HG03060 (cell line): ENCODE data around the gene RGS19.
A peak's percentile ranks its signal among the peaks of the same experiment; 100 is the strongest.

Experiments
- ATAC-seq: cut with Tn5 transposase; IDR thresholded peaks from one replicate; pipeline ENCODE4 v1.9.1; 2021; ENCODE audit warnings: low read depth, moderate number of reproducible peaks; ENCODE audit not compliant: unreplicated experiment

Gene RGS19

DNA sequence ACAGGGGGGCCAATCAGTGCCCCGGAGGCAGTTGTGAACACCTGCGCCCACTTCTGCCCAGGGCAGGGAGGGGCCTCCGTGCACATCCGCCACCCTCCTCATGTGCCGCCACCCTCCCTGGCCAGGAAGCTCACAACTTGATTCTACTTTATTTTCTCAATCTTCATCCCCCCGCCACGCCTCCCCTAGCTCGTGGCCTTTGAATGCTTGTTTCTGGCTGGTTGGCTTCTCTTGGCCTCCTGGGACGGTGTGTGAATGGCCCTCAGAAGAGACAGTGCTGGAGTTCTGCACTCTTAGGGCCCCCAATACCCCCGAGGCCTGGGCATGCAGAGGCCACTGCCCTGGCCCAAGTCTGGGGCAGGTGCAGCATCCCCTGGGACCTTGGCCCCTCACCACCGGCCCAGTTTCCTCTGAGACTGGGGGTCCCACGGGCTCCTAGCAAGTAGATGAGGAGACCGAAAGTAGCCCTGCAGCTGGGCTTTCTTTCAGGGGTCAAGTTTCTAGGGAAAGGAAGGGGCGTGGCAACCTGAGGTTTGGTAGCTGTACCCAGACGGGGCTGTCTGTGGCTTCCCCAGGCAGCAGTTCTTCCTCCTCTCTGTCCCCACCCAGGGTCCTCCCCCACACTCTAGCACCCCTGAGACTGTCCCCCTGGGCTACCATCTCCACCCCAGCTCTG is 1.3 kb downstream of the RGS19 start:
- ATAC-seq: no peak

DNA sequence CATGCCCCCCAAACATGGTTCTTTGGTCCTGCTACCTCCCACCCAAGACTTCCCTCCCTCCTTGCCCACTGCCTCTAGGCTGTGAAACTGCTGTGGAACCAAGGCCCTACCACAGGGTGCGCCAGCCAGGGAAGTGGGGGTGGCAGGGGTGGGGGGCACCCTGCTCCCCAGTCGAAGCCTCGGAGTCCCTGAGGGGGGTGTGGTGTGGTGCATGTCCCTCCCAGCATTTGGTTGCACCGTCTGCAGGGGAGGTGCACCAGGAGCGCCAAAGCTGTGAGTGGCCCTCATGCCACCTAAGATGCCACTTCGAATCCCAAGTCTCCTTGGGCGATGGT is 1.8 kb downstream of the RGS19 start:
- ATAC-seq: no peak

DNA sequence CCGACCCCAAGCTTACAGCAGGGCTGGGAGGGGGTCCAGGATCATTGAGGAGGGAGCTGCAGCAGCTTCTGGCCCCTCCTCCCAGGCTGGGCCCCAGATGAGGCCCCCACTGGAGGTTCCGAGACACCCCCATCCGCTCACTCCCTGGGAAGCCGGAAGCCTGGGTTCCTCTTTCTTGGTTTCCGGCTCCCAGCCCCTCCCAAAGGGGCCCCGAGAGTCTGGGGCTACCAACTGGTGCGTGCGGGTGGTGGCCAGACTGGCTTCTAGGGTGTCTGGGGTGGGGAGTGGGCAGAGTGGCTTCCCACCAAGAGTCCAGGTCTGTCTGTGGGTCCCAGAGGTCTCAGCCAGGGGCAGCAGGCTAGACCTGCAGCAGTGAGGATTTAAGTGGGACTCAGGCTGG is 2.2 kb downstream of the RGS19 start:
- no peak for ATAC-seq

DNA sequence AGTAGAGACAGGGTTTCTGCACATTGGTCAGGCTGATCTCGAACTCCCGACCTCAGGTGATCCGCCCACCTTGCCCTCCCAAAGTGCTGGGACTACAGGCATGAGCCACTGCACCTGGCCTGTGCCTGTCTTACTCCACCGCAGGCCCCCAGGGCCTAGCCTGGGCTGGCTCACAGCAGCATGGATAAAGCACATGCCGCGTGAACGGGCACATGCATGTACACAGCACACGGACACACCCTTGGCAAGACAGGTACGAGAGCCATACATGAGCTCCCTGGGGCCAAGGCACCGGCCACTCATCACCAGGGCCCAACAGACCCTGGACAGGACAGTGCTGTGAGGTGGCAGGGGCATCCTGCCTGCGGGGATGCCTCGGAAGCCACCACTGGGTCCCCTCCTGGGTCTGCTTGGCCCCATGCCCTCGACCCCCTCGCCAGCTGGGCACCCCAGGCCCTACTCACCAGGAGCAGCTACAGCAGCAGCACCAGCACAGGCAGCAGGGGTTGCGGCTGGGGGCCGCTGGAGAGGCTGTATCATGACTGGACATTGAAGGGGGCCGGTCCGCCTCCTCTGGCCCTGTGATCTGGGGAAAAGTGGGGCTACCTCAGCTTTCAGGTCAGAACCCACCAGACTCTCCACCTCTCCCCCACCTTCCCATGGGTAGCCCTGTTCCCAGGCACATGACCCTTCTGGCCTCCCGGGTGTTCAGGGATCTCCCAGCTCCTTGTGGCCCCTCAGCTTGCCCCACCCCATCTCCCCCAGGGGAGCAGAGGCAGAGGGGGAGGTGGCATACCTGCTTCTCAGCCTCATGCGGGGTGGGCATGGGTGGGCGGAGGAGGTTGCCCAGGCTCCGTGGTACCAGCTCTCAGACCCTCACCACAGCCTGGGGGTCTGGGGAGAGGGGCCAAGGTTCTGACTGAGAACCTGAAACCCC is 3.0 kb downstream of the RGS19 start:
- no peak for ATAC-seq

DNA sequence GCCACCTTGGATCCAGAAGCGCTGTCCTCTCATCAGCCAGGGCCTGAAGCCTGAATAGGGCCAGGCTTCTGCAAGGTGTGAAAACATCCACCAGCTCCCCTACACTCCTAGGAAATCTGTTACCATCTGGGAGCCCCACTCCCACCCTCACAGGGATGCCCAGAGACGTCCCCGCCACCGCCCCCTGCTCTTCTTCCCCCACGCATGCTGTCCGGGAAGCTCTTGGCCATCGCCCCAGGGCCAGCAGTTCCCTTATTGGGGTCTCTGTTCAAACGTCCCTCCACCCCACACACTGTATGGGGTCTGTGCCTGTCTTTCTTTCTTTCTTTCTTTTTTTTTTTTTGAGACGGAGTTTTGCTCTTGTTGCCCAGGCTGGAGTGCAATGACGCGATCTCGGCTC is 3.8 kb downstream of the RGS19 start:
- no peak for ATAC-seq

DNA sequence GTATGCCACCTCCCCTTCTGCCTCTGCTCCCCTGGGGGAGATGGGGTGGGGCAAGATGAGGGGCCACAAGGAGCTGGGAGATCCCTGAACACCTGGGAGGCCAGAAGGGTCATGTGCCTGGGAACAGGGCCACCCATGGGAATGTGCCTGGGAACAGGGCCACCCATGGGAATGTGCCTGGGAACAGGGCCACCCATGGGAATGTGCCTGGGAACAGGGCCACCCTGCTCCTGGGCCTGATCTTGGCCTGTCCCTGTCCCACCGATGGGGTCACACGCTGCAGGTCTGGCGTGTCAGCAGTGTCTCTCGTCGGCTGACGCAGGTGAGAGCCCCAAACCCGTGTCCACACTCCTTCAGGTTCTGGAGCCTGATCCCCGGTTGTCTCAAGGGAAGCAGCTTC is 4.4 kb downstream of the RGS19 start:
- ATAC-seq: no peak

DNA sequence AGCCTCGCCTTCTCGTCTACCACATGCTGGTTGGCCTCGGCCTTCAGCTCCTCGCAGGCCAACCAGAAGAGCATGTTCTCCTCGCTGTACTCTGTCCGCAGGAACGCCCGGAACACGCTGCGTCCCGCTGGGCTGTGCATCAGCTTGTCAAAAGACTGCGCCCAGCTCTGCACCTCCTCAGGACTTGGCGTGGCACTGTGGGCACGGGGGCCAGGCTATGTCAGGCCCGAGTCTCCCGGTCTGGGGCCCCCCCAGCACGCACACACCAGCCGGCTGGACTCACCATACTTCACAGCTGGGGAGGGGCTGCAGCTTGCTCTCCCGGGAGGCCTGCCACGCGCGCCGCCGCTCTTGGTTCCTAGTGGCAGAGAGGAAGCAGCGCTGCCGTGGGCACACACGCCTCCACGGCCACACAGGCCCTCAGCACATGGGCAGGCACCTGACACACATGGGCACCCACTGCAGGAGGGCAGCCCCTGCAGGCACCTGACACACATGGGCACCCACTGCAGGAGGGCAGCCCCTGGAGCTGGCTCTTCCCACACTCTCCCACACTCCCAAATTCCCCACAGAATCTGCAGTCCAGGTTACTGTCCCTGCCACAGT is 5.0 kb downstream of the RGS19 start:
- ATAC-seq: no peak

DNA sequence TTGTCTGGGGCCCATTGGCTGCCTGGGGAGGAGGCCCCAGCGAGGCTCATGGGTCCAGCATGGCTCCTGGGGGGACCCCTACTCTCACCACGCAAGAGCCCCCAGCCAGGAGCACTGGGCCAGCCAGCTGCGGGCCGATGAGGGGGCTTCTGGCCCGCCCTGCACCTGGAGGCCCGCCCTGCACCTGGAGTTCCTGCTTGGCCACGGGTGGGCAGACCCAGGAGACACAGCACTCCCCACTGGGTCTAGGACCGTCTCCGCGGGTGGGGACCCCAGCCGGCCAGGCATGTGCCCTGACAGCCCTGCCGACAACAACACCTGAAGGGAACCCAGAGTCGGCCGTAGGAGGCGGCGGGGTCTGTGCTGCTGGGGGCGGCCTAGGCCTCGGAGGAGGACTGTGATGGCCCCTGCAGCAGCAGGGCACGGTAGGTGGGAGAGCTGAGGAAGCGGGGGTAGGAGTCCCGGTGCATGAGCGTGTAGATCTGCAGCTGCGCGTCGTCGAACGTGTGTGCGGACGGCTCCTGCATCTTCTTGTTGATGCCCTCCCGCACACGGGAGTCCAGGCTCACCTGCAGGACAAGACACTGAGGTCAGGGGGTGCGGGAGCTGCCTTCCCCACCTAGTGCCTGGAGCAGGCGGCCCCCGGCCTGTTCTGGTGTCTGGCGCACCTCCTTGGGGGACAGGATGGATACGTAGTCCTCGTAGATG is 5.7 kb downstream of the RGS19 start:
- no peak for ATAC-seq

DNA sequence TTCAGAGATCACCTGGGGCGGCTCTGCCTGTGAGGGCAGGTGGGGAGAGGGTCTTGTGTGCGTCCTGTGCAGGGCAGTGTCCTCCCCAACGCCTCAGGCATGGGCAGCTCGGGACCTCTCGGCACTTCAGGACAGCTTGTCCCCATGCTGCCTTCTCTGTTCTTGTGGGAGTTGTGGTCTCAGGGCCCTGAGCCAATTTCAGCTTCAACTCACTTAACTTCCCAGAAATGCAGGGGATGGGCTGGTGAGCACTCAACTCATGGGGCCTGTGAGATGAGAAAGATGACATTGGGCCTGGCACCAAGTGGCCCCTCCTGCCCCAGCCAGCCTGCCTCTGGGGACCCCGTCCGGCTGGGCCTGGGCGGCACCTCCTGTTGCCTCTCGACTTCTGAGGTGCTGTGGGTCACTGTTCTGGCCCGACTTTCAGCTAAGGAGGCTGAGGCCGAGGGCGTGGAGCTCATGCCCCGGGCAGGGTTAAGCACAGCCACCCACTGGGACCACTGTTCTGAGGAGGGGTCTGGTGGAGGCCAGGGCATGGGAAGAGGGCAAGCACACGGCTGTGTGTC is 6.7 kb downstream of the RGS19 start:
- ATAC-seq: no peak

DNA sequence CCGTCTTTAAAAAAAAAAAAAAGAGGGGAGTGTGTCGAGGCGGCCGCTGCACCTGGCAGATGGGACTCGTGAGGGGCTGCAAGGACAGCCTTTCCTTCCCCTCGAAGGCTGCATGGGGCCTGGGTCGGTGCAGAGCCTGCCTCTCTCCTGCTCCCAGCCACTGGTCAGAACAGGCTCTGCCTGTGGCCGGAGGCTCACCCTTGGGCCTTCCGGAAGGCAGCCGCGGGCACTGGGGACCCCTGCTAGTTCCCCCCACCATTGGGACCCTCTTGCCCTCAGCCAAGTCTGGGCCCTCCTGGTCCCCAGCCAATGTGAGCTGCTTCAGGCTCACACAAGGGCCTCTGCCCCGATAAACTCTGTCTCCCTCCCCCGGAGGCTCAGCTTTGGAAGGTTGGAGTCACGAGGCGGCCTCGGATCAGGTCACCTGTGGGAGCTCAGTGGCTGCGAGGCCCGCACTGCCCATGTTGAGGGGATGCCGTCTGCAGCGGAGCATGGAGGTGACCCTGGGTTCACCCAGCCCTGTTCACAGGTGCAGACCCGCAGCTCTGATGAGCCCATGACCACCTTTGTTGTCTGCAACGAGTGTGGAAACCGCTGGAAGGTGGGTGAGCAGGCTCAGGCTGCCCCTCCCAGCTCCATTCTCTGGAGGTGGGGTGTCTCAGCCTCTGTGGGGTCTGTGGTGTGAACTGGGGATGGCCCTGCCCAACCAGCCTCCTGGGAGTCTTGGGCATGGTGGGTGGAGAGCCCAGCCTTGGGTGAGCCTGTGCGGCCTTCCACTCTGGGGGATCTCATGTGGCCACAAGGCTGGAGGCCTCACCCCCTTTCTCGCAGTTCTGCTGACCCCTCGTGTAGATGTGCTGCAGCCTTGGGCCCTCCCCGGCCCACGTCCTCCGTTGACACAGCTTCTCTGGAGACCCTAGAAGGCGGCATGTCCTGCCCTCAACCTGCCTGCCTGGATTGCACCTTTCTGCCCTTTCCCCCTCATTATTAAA is 7.7 kb downstream of the RGS19 start:
- no peak for ATAC-seq

DNA sequence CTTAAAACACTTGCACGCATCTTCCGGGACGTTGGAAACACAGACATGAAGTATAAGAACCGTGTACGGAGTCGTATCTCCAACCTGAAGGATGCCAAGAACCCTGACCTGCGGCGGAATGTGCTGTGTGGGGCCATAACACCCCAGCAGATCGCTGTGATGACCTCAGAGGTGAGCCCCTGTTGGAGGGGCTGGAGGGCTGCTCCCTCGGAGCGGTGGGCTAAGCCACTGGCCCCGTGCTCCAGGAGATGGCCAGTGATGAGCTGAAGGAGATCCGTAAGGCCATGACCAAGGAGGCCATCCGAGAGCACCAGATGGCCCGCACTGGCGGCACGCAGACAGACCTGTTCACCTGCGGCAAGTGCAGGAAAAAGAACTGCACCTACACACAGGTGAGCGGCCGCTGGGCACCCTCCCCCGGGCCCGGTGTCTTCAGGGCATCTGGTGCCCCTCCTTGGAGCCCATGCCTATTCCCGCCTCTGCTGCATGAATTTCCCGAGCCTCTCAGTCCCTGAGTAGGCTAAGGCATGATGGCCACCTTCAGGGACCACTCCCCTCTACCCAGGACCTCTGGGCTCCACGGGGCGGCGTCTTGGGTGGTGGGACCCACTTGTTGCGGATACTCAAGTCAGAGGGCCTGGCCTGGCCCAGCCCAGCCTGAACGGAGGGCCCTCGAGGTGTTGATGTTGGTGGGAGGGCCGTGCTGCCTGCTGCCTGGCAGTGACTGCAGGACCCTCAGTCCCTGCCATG is 8.9 kb downstream of the RGS19 start:
- no peak for ATAC-seq

DNA sequence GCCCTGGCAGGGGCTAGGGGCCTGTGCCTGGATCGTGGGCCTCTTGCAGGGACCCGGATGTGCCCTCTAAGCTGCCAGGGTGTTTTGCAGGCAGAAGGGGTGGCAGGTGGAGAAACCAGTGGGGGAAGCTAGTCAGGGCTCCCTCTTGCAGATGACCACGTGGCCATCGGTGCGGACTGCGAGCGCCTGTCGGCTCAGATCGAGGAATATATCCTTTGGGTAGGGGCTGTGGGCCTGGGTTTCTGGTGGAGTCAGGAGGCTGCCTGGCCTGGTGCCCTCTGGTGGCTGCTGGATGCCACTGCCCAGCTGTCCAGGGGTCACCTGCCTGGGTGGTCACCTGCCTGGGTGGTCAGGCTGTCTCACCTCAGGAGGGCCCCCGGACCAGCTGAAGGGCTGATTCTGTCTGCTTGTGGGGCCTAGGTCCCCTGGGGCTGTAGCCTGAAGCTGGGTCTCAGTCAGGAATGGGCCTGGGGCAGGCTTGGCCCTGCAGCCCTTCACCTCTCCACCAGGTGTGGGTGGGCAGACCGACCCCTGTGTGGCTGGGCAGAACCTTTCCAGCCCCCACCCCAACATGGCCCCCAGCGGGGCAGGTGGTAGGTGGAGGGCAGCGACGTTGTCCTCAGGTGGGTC is 9.6 kb downstream of the RGS19 start:
- no peak for ATAC-seq

DNA sequence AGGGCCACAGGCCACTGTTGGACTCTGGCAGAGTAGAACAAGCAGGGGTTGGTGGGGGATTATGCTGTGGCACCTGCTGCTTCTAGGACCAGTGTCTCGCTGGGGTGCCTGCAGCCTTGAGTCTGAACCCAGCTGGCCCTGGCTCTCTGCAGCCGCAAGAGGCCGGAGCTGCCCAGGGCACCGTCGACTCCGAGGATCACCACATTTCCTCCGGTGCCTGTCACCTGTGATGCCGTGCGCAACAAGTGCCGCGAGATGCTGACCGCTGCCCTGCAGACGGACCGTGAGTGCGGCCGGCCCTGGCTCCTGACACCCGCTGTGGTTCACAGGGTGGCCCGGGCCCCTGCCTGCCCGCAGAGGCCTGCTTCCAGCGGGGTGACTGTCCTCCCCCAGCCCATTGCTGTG is 10.1 kb downstream of the RGS19 start:
- ATAC-seq: no peak

DNA sequence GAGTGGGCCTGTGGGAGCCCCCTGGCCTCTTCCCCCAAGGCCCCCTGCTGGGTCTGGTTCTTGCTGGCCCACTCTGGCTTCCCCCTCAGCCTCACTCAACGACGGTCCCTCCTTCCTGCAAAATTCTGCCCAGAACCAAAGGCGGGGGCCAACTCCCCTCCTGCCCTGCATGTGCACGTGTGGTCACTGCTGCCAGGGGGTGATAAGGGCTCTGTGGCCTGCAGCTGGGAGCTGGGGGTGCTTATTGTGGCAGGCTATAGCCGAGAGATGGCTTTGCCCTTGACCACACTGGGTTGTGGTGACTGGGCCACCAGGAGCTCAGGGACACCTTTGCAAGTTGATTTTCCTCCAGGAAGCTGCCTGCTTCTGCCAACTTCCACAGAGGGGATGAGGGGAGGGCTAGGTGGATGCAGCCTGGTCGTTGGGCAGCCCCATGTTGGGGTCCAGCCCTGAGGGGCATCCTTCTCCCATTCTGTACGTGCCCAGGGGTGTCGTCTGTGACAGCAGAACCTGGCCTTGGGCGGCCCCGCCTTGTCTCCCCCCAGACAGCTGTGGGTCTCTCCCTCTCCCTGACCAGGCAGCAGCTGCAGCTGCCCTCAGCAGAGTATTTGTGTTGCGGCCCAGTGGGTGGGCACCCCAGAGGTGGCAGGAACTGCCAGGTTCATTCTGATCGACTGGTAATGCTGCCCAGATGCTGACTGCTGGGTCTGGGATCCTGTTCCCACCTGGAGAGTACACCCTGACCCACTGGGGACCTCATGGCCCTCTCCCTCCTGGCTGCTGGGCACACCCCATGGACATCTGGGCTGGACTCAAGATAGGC is 10.7 kb downstream of the RGS19 start:
- ATAC-seq: no peak

DNA sequence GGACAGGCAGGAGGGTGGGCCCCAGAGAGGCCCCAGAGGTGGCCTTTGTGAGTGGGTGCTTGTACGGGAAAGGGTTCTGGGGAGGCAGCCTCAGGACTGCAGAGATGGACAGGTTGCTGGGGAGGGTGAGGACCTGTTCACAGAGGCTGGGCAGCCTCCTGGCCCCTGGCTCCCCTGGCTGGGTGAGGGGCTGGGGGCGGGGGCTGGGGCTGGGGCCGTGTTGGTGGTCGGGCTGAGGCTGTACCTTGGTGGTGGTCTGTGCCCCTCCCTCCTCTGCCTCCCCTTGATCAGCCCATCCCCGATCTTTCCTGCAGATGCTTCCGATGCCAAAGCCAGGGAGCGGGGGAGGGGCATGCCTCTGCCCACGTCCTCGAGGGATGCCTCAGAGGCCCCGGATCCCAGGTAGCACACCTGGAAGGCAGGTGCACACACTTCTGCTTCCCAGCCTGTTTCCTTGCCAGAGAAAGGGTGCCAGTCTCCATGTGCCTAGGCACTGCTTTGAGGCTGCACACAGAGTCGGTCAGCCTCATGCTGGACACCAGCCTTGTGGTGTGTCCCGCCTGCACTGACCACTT is 11.5 kb downstream of the RGS19 start:
- no peak for ATAC-seq

DNA sequence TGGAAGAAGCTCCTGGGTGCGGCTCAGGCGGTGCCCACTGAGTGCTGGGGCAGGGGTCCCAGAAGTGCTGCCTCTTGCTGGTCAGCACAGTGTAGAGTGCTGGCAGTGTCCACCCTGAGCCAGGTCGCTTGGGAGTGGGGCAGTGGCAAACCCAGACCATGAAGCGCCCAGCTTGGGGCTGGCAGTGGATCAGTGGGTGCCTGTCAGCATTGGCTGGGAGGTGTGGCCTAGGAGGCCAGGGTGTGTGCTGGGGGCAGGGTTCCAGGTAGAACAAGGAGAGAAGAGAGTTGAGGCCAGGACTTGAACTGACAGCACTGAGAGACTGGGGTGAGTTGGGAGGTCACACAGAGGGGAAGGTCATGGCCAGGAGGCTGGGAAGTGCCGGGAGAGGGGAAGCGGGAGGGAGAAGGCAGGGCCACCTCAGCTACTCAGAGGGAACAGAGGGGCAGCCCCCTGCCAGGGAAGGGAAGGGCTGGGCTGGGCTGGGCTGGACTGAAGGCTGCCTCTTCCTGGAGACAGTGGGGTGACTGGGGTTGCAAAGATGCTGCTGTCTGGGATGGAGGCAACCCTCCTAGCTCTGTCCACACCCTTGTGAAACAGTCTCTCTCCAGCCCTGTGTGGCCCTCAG is 12.2 kb downstream of the RGS19 start:
- ATAC-seq: no peak

DNA sequence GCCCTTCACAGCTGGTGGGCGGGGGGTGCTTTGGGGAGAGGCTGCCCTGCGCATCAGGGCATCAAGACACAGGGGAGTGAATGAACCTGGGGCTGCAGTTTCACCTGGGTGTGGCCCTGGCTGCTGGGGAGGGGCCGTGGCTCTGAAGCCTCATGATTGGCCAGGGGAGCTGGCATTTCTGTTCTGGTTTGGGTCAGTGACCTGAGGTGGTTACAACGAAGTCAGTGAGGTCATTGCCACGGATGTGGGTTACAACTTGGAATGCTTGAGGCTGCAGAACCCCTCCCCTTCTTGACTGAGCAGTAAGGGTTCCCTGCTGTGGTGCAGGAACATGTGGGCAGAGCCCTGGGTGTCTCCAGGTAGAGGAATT is 13.4 kb downstream of the RGS19 start:
- ATAC-seq: peak; percentile 38
